Heart left ventricle (tissue), 16 donors: ENCODE results near the gene GABBR2. TPM values are rescaled to one million over a fixed set of nuclear protein-coding genes. Genes with fewer than 3 reads are reported as not detected.

ENCODE experiments used
- ATAC-seq, 4 donors: fragments of 200-7000 bp; cut with Tn5 transposase; one replicate each; pipeline ENCODE4 v1.9.1; 2020 to 2022; ENCODE audit warnings: moderate library complexity in 4 of 4, mild to moderate bottlenecking in 3 of 4, moderate number of reproducible peaks in 1 of 4
- DNase-seq, 5 donors: peaks; one replicate each; pipeline ENCODE4 v3.0.0-alpha.2; 2020
- H3K27ac ChIP-seq, 12 donors: fragments of 200-600 bp; sonication (generic) in 4 of 12; one replicate each; pipeline versions ENCODE4 v1.5.0 to v1.8.0; 2016 to 2022; ENCODE audit warnings: mild to moderate bottlenecking in 2 of 12
- H3K27me3 ChIP-seq, 9 donors: fragments of 200-600 bp; sonication (generic) in 2 of 9; one replicate each; pipeline versions ENCODE4 v1.5.1 to v1.8.0; 2016 to 2022; ENCODE audit warnings: mild to moderate bottlenecking in 3 of 9
- H3K36me3 ChIP-seq, 9 donors: fragments of 200-600 bp; sonication (generic) in 2 of 9; one replicate each; pipeline versions ENCODE4 v1.5.0 to v1.8.0; 2018 to 2022; ENCODE audit warnings: mild to moderate bottlenecking in 2 of 9
- H3K4me1 ChIP-seq, 12 donors: fragments of 200-600 bp; sonication (generic) in 4 of 12; one replicate each; pipeline versions ENCODE4 v1.5.0 to v1.8.0; 2016 to 2022; ENCODE audit warnings: mild to moderate bottlenecking in 3 of 12
- H3K4me3 ChIP-seq, 12 donors: fragments of 200-600 bp; sonication (generic) in 4 of 12; one replicate each; pipeline versions ENCODE4 v1.5.0 to v1.8.0; 2017 to 2022; ENCODE audit warnings: mild to moderate bottlenecking in 9 of 12, moderate library complexity in 4 of 12
- H3K9me3 ChIP-seq, 12 donors: fragments of 200-600 bp; sonication (generic) in 4 of 12; one replicate each; pipeline versions ENCODE4 v1.5.0 to v1.8.0; 2016 to 2022; ENCODE audit warnings: mild to moderate bottlenecking in 1 of 12
- POLR2A ChIP-seq, 2 donors: fragments of 450-650 bp; IDR thresholded peaks; one replicate each; pipeline ENCODE4 v1.6.1; 2017; ENCODE audit warnings: antibody characterized with exemption in 2 of 2, mild to moderate bottlenecking in 2 of 2, moderate library complexity in 2 of 2
- WGBS, 4 donors: extraction: QIAGEN DNeasy Blood & Tissue Kit in 2 of 4; methylation state at CpG; one replicate each; pipeline versions ENCODE4 v1.1.5 to v1.1.7; 2013 to 2018; 5-methylcytosine and 5-hydroxymethylcytosine counted together
- intact Hi-C, 10 donors: fragments of 100-400 bp; cut with DNase I; formaldehyde crosslinking; loops; one replicate each; pipeline versions ENCODE4 v1.11.1 to v1.14.2; 2022
- polyA plus RNA-seq, 2 donors: library from polyadenylated mRNA; stranded (reverse); fragments of 200-250 nt; gene quantifications; one replicate each; pipeline ENCODE4 v1.2.3, GENCODE V29; 2013
- total RNA-seq, 9 donors: library from RNA; depleted of rRNA in 2 of 9; stranded (reverse); fragments of >200 nt in 2 of 9; fragmentation: NEBNext Ultra II Directional in 3 of 9; extraction: Animal tissue kit (Norgen Biotek cat#: 25700) in 3 of 9; gene quantifications; one replicate each; pipeline versions ENCODE4 v1.1.0 to v1.2.4, GENCODE V29; 2016 to 2023
- TF ChIP-seq, protein P1 (sequence below), 12 donors: fragments of 200-600 bp; sonication (generic) in 4 of 12; IDR thresholded peaks; one replicate each; pipeline versions ENCODE4 v1.5.0 to v1.8.0; 2018 to 2022; ENCODE audit warnings: antibody characterized with exemption in 12 of 12, mild to moderate bottlenecking in 5 of 12
- donor health status: ischemic (EF 13 %, LVEDD 7.1; RV severe dilation, severe dysfunction).
- donor health status: healthy with polysubstance abuse.
- donor health status: DM: no; HTN: yes; CAD: no.
- donor health status: DM: no; HTN: no; CAD: no.
- donor health status: ischemic (EF 25% LVEDD 6.9; RV normal size, moderate dysfunction).
- donor health status: ischemic (EF 25% LVEDD 5.7; RV mildly dilated, moderate dysfunction).
- donor health status: healthy.
- donor health status: DM: yes; HTN: yes; CAD: no.
- donor health status: ischemic (EF 35%, LVEDD 5.7; RV mildly dilated, moderate dysfunction).
- donor health status: nonischemic (EF 11% LVEDD 7.7; RV severe dilation, severe dysfunction).
- donor health status: DM: yes; HTN: yes; CAD: no.
- donor health status: PGD.
- donor health status: ischemic (EF 29% LVEDD 5.4; RV normal size, mild dysfunction).
- donor health status: nonischemic (EF 23%, LVEDD 6.1; RV moderate dilation, normal function).

The GABBR2 gene
- total and polyA plus RNA-seq, 11 donors = 0.11 to 3.4 (median 0.58) TPM

DNA sequence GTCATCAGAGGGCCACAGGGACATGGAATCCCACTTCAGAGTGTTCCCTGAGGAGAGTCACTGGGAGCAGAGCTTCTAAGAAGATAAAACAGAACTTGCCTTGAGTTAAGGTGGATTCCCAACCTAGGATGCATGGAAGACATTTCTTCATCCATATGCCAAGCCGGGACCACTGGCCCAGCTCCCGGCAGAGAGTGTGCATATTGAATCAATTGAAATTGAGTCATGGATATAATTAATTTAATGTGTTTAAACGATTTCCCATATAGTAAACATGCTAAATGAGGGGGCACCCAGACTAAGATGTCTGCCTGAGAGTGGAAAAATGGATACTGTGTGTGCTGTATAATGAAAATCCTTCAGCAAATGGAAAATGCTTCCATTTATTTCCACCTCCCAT lies 258.9 kb downstream of the GABBR2 start:
- H3K27me3 ChIP-seq = peaks cover 0 to 8% (median 0%) of the 10 kb centered on the region in 9 donors
- no peak overlapping the region for H3K27ac ChIP-seq
- peaks cover 0 to 3% (median 0%) of the 10 kb centered on the region in 12 donors for H3K9me3 ChIP-seq
- no peaks in the 10 kb centered on the region for H3K36me3 ChIP-seq
- H3K4me1 ChIP-seq = no peaks in the 10 kb centered on the region
- no peak for DNase-seq
- intact Hi-C loops = no loop called here
- no peak for ATAC-seq
- TF ChIP-seq, protein P1, sequence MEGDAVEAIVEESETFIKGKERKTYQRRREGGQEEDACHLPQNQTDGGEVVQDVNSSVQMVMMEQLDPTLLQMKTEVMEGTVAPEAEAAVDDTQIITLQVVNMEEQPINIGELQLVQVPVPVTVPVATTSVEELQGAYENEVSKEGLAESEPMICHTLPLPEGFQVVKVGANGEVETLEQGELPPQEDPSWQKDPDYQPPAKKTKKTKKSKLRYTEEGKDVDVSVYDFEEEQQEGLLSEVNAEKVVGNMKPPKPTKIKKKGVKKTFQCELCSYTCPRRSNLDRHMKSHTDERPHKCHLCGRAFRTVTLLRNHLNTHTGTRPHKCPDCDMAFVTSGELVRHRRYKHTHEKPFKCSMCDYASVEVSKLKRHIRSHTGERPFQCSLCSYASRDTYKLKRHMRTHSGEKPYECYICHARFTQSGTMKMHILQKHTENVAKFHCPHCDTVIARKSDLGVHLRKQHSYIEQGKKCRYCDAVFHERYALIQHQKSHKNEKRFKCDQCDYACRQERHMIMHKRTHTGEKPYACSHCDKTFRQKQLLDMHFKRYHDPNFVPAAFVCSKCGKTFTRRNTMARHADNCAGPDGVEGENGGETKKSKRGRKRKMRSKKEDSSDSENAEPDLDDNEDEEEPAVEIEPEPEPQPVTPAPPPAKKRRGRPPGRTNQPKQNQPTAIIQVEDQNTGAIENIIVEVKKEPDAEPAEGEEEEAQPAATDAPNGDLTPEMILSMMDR (IDR thresholded peaks at IDR 0.05) = no peak
- TF ChIP-seq POLR2A (IDR thresholded peaks at IDR 0.05) = no peak
- 77 to 82% (median 78%) methylated on average over 3 of the region's 3 CpGs for WGBS, 4 donors
- no peak overlapping the region for H3K4me3 ChIP-seq

DNA sequence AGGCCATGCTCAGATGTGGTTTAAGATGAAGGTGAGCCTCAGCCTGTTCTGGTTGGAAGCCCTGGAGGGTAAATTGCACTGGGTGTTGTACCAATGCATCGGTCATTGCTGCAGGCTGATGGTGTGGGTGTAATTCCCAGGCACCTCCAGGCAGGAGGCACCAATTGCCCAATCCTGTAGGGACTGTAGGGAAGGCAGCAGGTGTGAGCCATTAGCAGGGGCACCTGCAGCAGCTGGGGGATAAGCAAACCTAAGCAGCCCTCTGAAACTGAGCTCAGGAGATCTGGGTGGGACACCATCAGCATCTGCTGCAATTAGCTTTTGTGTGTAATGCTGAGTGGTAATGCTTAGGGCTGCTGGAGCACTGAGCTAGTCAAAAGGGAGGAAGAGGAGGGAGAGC lies 263.2 kb downstream of the GABBR2 start:
- intact Hi-C loops = no loop called here
- 91 to 94% (median 92%) methylated on average over 1 of the region's 1 CpG for WGBS, 4 donors
- Histone ChIP-seq H3K4me3 (no peak overlapping the region), H3K9me3 (peaks cover 0 to under 1% (median 0%) of the 10 kb centered on the region in 12 donors), H3K36me3 (no peaks in the 10 kb centered on the region), H3K27me3 (peaks cover 0 to 13% (median 0%) of the 10 kb centered on the region in 9 donors), H3K27ac (no peak overlapping the region), H3K4me1 (no peaks in the 10 kb centered on the region)
- TF ChIP-seq, protein P1 (IDR thresholded peaks at IDR 0.05) = no peak
- TF ChIP-seq POLR2A (IDR thresholded peaks at IDR 0.05) = no peak
- DNase-seq (no peak), ATAC-seq (no peak)

DNA sequence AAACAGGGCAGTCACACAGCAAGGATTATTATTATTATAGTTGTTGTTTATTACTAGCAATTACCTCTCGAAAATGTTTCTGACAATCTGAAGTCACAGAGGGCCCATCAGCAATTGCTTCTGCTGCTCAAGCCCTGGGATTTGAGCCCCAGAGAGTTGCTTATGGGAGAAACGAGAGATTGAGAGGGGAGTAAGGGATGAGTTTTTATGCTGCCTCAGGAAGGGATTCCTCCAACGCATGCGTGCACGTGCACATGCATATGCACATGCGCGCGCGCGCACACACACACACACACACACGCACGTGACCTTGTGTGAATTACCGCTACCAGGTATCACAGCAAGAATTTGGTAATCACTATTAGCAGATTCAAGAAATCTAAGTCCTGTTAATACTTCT lies 264.1 kb downstream of the GABBR2 start:
- intact Hi-C loops = no loop called here
- no peak overlapping the region for H3K27ac ChIP-seq
- TF ChIP-seq POLR2A (IDR thresholded peaks at IDR 0.05) = no peak
- TF ChIP-seq, protein P1 (IDR thresholded peaks at IDR 0.05) = no peak

DNA sequence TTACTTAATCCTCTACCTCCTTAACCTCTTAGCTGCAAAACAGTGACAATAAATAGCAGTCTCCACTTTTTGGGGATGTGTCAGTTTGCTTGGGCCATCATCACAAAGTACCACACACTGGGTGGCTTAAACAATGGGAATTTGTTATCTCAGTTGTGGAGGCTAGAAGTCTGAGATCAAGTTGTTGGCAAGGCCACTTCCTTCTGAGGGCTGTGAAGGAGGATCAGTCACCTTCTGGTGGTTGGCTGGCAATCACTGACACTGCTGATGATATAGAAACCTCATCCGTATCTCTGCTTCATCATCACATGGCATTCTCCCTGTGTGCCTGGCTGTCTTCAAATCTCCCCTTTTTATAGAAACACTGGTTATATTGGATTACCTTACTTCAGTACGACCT lies 266.2 kb downstream of the GABBR2 start:
- intact Hi-C loops = no loop called here
- TF ChIP-seq, protein P1 (IDR thresholded peaks at IDR 0.05) = no peak
- TF ChIP-seq POLR2A (IDR thresholded peaks at IDR 0.05) = no peak
- ATAC-seq (no peak), DNase-seq (no peak)
- Histone ChIP-seq H3K27ac (no peak overlapping the region), H3K27me3 (peaks cover 0 to 17% (median 0%) of the 10 kb centered on the region in 9 donors), H3K36me3 (no peaks in the 10 kb centered on the region), H3K9me3 (no peaks in the 10 kb centered on the region), H3K4me1 (no peaks in the 10 kb centered on the region), H3K4me3 (no peak overlapping the region)
- 39 to 69% (median 52%) methylated on average over 2 of the region's 2 CpGs for WGBS, 4 donors

More for the DNA sequence above, 264.1 kb downstream of the GABBR2 start:
- Histone ChIP-seq H3K4me1 (no peaks in the 10 kb centered on the region), H3K27me3 (peaks cover 0 to 15% (median 0%) of the 10 kb centered on the region in 9 donors), H3K36me3 (no peaks in the 10 kb centered on the region), H3K9me3 (no peaks in the 10 kb centered on the region), H3K4me3 (no peak overlapping the region)
- no peak for DNase-seq
- WGBS, 4 donors = 75 to 94% (median 90%) methylated on average over 13 of the region's 13 CpGs
- no peak for ATAC-seq
